Left lung (tissue), 10 donors: Measurements from ENCODE around the gene MDGA2. TPM values are rescaled to one million over a fixed set of nuclear protein-coding genes. Genes with fewer than 3 reads are reported as not detected.

ENCODE experiments used
- ATAC-seq: fragments of 200-7000 bp; cut with Tn5 transposase; one replicate; pipeline ENCODE4 v1.9.1; 2020; ENCODE audit warnings: moderate library complexity
- DNase-seq, 4 donors: peaks; one replicate each; pipeline ENCODE4 v3.0.0-alpha.2; 2013 to 2020
- H3K27ac ChIP-seq, 2 donors: fragments of 200-600 bp; sonication (generic) in 1 of 2; one replicate each; pipeline versions ENCODE4 v1.5.0 to v1.8.0; 2020 to 2021
- H3K27me3 ChIP-seq, 2 donors: fragments of 200-600 bp; sonication (generic) in 1 of 2; one replicate each; pipeline versions ENCODE4 v1.5.0 to v1.8.0; 2020 to 2021
- H3K36me3 ChIP-seq, 2 donors: fragments of 200-600 bp; sonication (generic) in 1 of 2; one replicate each; pipeline versions ENCODE4 v1.5.0 to v1.8.0; 2020 to 2021
- H3K4me1 ChIP-seq, 2 donors: fragments of 200-600 bp; one replicate each; pipeline ENCODE4 v1.8.0; 2021
- H3K4me3 ChIP-seq, 2 donors: fragments of 200-600 bp; sonication (generic) in 1 of 2; one replicate each; pipeline versions ENCODE4 v1.5.0 to v1.8.0; 2020 to 2021; ENCODE audit warnings: mild to moderate bottlenecking in 1 of 2
- H3K9me3 ChIP-seq, 2 donors: fragments of 200-600 bp; sonication (generic) in 1 of 2; one replicate each; pipeline versions ENCODE4 v1.5.0 to v1.8.0; 2020 to 2021
- CTCF ChIP-seq, 2 donors: fragments of 200-600 bp; sonication (generic) in 1 of 2; IDR thresholded peaks; one replicate each; pipeline versions ENCODE4 v1.5.0 to v1.8.0; 2021; ENCODE audit warnings: antibody characterized with exemption in 2 of 2
- intact Hi-C, 2 donors: fragments of 100-400 bp; cut with DNase I; formaldehyde crosslinking; loops; one replicate each; pipeline versions ENCODE4 v1.11.2 to v1.14.2; 2022
- polyA plus RNA-seq, 6 donors: library from polyadenylated mRNA; unstranded; fragments of 120-200 nt; gene quantifications; one replicate each; pipeline ENCODE4 v1.2.1, GENCODE V29; 2013; ENCODE audit not compliant: insufficient read length in 6 of 6
- total RNA-seq, 2 donors: library from RNA; stranded (reverse); fragmentation: NEBNext Ultra II Directional; extraction: Animal tissue kit (Norgen Biotek cat#: 25700); gene quantifications; one replicate each; pipeline ENCODE4 v1.2.1, GENCODE V29; 2021
- donor health status: DM: no; HTN: yes; CAD: no.
- donor health status: DM: no; HTN: no; CAD: no.

MDGA2 gene
- total and polyA plus RNA-seq, 8 donors = 0.14 to 0.62 (median 0.36) TPM; not detected in 1

- TF ChIP-seq CTCF (IDR thresholded peaks at IDR 0.05) = no peak
- no peak overlapping the region for H3K27ac ChIP-seq
- intact Hi-C loops = no loop called here
- H3K4me1 ChIP-seq = no peaks in the 10 kb centered on the region
- no peaks in the 10 kb centered on the region for H3K36me3 ChIP-seq
- peak in 1 of 4 donors; percentile 20 for DNase-seq
- H3K27me3 ChIP-seq = no peaks in the 10 kb centered on the region
- peaks cover 0 to 9% of the 10 kb centered on the region in 2 donors for H3K9me3 ChIP-seq
- no peak for ATAC-seq
- no peak overlapping the region for H3K4me3 ChIP-seq
Observed at GRCh38 chr14:46819117-46819516, 856.3 kb downstream of the MDGA2 start.

- DNase-seq (no peak), ATAC-seq (no peak)
- Histone ChIP-seq H3K36me3 (no peaks in the 10 kb centered on the region), H3K27me3 (no peaks in the 10 kb centered on the region), H3K9me3 (peaks cover 0 to 9% of the 10 kb centered on the region in 2 donors), H3K4me1 (no peaks in the 10 kb centered on the region), H3K4me3 (no peak overlapping the region), H3K27ac (no peak overlapping the region)
- intact Hi-C loops = no loop called here
- no peak for TF ChIP-seq CTCF (IDR thresholded peaks at IDR 0.05)
Observed at GRCh38 chr14:46818147-46818546, 857.3 kb downstream of the MDGA2 start.

GRCh38 chr14:46793144-46793543 is 882.3 kb downstream of the MDGA2 start:
- TF ChIP-seq CTCF (IDR thresholded peaks at IDR 0.05) = no peak
- DNase-seq = no peak
- intact Hi-C loops = no loop called here
- no peak for ATAC-seq
- Histone ChIP-seq H3K4me3 (no peak overlapping the region), H3K36me3 (no peaks in the 10 kb centered on the region), H3K27ac (no peak overlapping the region), H3K9me3 (peaks cover 0 to 14% of the 10 kb centered on the region in 2 donors), H3K27me3 (no peaks in the 10 kb centered on the region), H3K4me1 (no peaks in the 10 kb centered on the region)
